ENCODE measurements around the gene METTL6.
"Not testable (repeated sequence)": the region's sequence is repeated elsewhere in the genome, so short reads cannot be mapped to it uniquely, and the experiment has no call there.

The METTL6 gene

GRCh38 chr3:15401936-15402335 lies 25.4 kb downstream of the METTL6 start:
- no peak for DNase-seq

DNA sequence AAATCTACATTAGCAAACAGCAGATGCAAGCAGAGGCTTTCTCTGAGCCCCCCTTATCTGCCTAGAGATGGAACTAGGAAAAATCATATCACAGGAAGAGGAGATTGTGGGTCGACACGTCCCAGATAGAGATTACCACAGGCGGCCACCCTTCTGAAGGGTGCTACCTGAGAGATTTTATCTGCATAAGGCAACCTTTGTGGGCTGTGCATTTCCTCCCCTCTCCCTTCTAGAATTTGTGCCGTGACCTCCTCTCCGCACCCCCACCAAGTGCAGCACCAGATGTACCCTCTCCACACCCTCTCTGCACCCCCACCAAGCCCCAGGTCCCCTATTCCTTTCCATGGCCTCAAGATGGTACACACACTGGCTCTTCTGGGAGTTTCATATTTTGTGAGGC lies 27.4 kb downstream of the METTL6 start:
- no peak for DNase-seq

DNA sequence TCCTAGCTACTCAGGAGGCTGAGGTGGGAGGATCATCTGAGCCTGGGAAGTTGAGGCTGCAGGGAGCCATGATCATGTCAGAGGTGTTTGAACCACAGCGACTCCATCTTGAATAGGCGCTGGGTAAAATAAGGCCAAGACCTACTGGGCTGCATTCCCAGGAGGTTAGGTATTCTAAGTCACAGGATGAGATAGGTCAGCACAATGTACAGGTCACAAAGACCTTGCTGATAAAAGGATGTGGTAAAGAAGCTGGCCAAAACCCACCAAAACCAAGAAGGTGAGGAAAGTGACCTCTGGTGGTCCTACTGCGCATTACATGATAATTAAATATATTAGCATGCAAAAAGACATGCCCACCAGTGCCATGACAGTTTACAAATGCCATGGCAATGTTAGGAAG lies 28.6 kb downstream of the METTL6 start:
- DNase-seq, result not testable (repeated sequence)

DNA sequence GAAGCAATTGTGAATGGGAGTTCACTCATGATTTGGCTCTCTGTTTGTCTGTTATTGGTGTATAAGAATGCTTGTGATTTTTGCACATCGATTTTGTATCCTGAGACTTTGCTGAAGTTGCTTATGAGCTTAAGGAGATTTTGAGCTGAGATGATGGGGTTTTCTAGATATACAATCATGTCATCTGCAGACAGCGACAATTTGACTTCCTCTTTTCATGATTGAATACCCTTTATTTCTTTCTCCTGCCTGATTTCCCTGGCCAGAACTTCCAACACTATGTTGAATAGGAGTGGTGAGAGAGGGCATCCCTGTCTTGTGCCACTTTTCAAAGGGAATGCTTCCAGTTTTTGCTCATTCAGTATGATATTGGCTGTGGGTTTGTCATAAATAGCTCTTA lies 34.1 kb downstream of the METTL6 start:
- not testable (repeated sequence) for DNase-seq

GRCh38 chr3:15391007-15391406 lies 36.3 kb downstream of the METTL6 start:
- DNase-seq, result no peak

- no peak for DNase-seq
These were observed 36.9 kb downstream of the METTL6 start for GRCh38 chr3:15390460-15390859.

DNA sequence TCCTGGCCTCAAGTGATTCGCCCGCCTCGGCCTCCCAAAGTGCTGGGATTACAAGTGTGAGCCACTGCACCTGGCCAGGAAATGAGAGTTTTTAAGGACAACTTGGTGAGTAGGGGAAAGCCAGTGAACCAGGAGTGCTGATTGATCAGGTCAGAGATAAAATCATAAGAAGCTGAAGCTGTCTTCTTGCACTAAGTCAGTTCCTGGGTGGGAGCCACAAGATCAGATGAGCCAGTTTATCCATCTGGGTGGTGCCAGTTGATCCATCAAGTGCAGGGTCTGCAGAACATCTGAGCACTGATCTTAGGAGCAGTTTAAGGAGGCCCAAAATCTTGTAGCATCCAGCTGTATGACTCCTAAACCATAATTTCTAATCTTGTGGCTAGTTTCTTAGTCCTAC lies 39.0 kb downstream of the METTL6 start:
- DNase-seq, result not testable (repeated sequence)

DNA sequence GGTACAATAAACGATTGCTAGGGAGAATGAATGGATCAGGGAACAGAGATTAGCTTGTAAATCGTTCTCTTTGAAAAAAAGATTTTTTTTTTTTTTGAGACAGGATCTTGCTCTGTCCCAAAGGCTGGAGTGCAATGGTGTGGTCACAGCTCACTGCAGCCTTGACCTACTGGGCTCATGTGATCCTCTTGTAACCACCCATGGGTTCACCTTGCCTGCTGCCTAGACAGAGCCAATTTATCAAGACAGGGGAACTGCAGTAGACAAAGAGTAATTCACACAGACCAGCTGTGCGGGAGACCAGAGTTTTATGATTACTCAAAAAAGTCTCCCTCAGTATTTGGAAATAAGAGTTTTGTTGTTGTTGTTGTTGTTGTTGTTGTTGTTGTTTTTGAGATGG lies 39.6 kb downstream of the METTL6 start:
- no peak for DNase-seq

DNA sequence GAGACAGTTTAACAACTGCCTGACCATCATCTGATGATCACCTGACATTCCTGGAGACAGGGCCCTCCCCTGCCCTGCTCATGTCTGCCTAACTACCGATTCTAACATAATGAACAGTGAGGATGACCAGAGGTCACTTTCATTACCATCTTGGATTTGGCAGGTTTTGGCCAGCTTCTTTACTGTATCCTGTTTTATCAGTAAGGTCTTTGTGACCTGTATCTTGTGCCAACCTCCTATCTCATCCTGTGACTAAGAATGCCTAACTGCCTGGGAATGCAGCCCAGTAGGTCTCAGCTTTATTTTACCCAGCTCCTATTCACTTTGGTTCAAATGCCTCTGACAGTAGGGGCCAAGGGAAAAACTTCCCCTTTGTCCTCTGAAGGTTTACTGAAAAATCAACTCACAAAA lies 40.2 kb downstream of the METTL6 start:
- no peak for DNase-seq

DNA sequence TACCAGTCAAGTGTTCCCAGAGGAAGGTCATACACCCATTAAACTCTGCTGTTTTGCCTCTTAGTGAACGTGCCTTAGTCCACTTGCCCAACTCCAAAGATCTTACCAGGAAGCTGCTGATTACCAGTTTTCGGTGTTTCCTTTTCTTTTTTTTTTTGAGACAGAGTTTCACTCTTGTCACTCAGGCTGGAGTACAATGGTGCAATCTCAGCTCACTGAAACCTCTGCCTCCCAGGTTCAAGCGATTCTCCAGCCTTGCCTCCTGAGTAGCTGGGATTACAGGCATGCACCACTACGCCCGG lies 40.7 kb downstream of the METTL6 start:
- not testable (repeated sequence) for DNase-seq

DNA sequence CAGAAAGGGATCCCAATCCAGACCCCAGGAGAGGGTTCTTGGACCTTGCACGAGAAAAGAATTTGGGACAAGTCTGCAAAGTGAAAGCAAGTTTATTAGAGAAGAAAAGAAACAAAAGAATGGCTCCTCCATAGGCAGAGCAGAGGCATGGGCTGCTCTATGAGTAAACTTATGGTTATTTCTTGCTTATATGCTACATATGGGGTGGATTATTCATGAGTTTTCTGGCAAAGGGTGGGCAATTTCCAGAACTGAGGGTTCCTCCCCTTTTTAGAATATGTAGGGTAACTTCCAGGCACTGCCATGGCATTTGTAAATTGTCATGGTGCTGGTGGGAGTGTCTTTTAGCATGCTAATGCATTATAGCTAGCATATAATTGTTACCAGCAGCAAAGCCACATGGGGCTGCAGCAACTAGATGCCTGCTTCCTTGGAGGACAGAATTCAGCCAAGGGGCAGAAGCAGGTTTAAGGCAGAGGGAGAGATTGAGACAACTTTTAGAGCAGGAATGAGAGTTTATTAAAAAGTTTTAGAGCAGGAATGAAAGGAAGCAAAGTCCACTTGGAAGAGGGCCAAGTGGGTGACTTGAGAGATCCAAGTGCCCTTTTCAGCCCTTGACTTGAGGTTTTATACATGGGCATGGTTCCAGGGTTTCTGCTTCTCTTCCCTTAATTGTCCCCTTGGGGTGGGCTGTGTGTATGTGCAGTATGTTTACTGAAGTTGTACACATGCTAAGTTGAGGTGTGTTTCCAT lies 41.3 kb downstream of the METTL6 start:
- no peak for DNase-seq

DNA sequence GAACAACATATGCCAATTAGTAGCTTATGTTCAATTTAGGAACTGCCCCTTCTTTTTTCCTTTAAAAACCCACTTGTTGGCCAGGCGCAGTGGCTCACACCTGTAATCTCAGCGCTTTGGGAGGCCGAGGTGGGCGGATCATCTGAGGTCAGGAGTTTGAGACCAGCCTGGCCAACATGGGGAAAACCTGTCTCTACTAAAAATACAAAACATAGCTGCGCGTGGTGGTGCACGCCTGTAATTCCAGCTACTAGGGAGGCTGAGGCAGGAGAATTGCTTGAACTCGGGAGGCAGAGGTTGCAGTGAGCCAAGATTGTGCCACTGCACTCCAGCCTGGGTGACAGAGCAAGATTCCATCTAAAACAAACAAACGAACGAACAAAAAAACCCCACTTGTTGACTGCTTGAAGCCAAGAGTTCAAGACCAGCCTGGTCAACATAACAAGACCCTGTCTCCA lies 42.1 kb downstream of the METTL6 start:
- not testable (repeated sequence) for DNase-seq

GRCh38 chr3:15384510-15385237 lies 42.7 kb downstream of the METTL6 start:
- DNase-seq, result no peak

DNA sequence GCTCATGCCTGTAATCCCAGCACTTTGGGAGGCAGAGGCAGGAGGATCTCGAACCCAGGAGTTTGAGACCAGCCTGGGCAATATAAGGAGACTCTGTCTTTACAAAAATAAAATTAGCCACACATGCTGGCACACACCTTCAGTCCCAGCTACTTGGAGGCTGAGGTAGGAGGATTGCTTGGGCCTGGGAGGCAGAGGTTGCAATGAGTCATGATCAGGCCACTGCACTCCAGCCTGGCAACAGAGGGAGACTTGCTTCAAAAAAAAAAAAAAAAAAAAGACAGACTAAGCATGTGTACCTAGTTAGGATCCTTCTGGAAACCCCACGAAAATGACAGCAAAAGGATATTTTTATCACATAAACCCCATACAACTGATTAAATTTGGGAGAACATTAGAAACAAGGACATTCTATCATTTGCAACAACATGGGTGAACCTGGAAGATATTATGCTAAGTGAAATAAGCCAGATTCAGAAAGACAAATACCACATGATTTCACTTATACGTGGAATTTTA lies 44.9 kb downstream of the METTL6 start:
- DNase-seq, result no peak

DNA sequence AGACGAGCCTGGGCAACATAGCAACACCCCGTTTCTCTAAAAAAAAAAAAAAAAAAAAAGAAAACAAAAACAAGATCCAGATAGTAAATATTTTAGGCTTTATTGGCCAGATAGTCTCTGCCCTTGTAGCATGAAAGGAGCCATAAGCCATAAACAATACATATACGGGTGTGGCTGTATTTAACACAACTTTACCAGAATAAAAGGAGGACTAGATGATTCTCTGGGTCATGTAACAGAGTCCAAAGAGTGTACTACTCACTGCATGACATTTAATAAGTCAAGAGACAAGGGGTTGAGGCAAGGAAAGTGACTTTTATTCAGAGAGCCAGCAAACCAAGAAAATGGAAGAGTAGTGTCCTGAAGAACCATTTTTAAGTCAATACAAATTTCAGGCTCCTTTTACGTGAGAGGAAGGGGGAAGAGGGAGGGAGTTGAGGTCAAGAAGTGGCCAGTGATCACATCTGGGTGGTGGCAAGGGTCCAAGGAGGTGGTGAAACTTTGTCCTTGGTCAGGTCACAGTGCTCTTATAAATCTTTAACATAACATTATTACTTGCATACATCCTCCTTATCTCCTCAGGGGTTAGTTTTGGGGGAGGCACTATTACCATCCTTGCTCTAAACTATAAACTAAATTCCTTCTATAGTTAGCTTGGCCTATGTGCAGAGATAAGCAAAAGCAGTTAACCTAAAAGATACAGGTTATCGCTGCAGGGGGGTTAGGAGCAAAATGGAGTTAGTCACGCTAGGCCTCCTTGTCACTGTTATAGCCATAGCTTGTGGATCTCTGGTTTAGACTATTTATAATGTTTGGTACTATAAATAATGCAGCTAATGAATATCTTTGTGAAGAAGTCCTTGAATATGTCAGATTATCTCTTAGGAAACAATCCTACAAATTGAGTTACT lies 46.1 kb downstream of the METTL6 start:
- no peak for DNase-seq

DNA sequence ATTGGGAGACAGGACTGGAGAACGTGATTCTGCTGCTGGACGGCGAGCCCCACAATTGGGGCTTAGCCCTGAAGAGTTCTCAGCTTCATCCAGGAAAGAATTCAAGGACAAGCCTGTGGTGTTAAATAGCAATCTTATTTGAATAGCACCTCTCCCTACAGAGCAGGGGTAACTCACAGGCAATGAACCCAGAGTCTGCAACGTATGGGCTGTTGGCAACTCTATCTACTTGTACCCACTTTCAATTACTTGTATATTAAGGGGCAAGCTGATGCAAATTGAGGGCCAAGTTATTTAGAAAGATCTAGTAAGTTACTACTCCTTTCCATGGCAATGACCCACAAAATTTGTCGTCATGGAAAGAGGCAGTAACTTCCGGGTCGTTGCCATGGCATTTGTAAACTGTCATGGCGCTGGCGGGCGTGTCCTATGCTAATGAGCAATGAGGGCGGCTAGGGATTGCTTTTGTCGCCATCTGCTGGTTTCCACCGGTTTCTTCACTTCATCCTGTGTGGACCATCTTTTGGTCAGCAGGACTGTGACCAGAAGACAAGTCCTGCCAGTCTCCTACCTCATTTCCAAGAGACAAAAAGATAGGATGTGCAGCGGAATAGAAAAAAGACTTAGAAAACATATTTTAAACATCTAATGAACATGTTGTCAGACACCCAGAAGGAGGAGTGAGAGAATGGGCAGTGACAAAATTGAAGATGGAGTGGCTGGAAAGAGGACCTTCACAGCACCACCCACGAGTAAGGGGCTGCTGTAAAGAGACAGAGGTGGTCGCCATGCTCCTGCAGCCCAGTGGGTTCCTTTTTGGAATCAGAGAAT lies 49.2 kb downstream of the METTL6 start:
- peak; percentile 85 for DNase-seq

DNA sequence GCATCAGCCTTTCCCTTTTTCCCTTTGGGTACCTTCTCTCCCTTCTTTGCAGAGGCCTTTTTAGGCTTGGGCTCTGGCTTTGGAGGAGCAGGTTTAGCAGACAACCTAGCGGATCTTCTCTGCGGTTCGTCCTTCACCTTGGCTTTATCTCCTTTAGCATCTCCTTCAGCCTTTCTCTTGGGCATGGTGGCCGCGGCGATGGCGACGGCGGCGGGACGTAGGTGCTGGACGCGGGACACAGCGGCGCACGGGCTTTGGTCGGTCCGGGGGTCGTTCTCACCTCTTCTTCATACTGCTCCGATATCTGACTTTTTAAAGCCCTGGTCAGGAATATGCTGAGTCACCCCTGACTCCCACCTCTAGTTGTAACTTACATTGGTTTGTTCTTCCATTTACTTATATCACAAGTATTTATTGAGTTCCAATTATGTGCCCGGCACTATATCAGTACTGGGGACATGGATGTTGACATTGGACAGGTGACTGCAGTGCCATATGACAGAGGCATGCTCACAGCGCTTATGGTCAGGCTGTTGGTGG lies 51.8 kb downstream of the METTL6 start:
- no peak for DNase-seq

DNA sequence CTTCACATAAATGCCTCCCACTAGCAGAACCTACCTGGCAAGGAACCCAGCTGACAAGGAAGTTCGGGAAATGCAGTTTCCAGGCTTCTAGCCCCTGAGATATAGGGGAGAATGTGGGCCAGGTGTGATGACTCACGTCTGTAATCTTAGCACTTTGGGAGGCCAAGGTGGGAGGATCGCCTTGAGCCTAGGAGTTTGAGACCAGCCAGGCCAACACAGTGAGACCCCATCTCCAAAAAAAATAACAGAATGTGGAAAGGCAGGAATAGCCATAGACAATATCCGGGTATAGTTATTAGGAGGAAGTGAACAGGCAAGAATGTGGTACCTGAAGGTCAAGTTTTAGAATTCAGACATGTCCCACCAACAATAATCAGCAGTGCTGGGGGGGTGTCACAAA lies 54.4 kb downstream of the METTL6 start:
- DNase-seq, result no peak

DNA sequence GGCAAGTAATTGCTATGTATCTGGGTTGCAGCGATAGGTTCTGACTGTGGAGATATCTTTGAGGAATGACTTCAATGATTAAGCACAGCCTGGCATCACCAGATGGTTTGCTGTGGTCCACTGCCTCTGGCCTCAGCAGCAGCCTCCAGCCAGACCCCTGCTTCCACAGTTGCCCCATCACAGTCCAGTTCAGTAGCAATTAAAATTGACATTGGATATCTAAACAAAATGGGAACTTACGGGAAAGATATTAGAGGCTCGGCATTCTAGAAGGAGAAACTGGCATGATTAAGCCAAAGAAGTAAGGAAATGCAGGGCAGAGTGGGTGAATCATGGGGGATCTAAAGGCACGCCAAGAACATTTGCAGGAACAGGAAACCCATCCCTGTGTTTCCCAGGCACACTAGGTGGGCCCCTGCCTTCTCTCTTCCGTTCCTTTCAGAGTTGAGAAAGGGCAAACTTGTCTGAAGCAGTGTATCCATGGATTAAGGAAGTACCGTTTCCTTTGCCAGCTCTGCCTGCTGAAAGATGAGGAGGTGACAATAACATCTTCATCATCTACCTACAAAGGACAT lies 58.7 kb downstream of the METTL6 start:
- DNase-seq, result no peak

GRCh38 chr3:15367059-15367458 lies 60.3 kb downstream of the METTL6 start:
- DNase-seq, result no peak

DNA sequence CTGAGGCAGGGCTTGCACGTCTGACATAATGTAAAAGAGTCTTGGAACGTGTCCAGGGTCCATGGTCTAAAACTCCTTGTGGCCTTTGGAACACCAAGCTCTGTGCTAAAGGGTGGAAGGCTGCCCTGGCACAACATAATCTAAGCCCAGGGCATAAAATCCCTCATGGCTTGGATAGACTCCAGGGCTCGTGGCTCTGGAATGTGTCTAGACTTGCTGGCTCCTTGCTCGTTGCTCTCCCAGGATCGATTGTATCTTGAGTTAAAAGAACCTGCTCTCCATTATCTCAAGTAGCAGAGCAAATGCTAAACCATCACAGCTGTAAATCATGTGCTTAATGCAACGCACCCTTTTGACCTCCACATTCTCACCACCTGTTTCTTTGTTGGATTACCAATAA lies 63.3 kb downstream of the METTL6 start:
- not testable (repeated sequence) for DNase-seq
